ENCODE data around the gene ZNF234.
"Not testable (repeated sequence)": the region's sequence is repeated elsewhere in the genome, so short reads cannot be mapped to it uniquely, and the experiment has no call there.

The ZNF234 gene

GRCh38 chr19:44141191-44142058, at the start of gene ZNF234:
TSS of gene ZNF234 (plus strand) at chr19:44141554. CDS start at chr19:44144633, 3,079 bp downstream.
- peak; percentile 46 for DNase-seq (ENCODE audit: low read depth)

- DNase-seq (ENCODE audit: low read depth), result no peak
Measured at GRCh38 chr19:44092108-44092507, 49.2 kb upstream of the ZNF234 start.

- DNase-seq (ENCODE audit: low read depth), result peak; percentile 72
Measured at GRCh38 chr19:44093931-44094765, 47.2 kb upstream of the ZNF234 start, which contains the start of gene ZNF224. TSS of gene ZNF224 (plus strand) at chr19:44094361. CDS start at chr19:44097874, 3,513 bp downstream.

GRCh38 chr19:44107751-44108150, 33.6 kb upstream of the ZNF234 start:
- DNase-seq (ENCODE audit: low read depth), result no peak

GRCh38 chr19:44109458-44109857, 31.9 kb upstream of the ZNF234 start:
- DNase-seq (ENCODE audit: low read depth), result no peak

GRCh38 chr19:44111910-44112463, 29.4 kb upstream of the ZNF234 start:
- DNase-seq (ENCODE audit: low read depth), result peak; percentile 70

- no peak for DNase-seq (ENCODE audit: low read depth)
Measured at GRCh38 chr19:44112802-44113137, 28.6 kb upstream of the ZNF234 start.

GRCh38 chr19:44113138-44113783, 28.1 kb upstream of the ZNF234 start, which contains the start of gene ZNF225:
TSS of gene ZNF225 (plus strand) at chr19:44113399. CDS start at chr19:44115828, 2,429 bp downstream.
- peak; percentile 97 for DNase-seq (ENCODE audit: low read depth)

GRCh38 chr19:44113784-44114390, 27.5 kb upstream of the ZNF234 start:
- no peak for DNase-seq (ENCODE audit: low read depth)

GRCh38 chr19:44121162-44121561, 20.2 kb upstream of the ZNF234 start:
- not testable (repeated sequence) for DNase-seq (ENCODE audit: low read depth)

- DNase-seq (ENCODE audit: low read depth), result no peak
Measured at GRCh38 chr19:44131955-44132354, 9.4 kb upstream of the ZNF234 start.

GRCh38 chr19:44142059-44142433, 692 bp downstream of the ZNF234 start:
- DNase-seq (ENCODE audit: low read depth), result no peak

- DNase-seq (ENCODE audit: low read depth), result no peak
Measured at GRCh38 chr19:44149776-44150175, 8.4 kb downstream of the ZNF234 start.

GRCh38 chr19:44151491-44151890, 10.1 kb downstream of the ZNF234 start:
- DNase-seq (ENCODE audit: low read depth), result no peak

GRCh38 chr19:44156475-44156874, 15.1 kb downstream of the ZNF234 start:
- DNase-seq (ENCODE audit: low read depth), result no peak

GRCh38 chr19:44163789-44164188, 22.4 kb downstream of the ZNF234 start:
- no peak for DNase-seq (ENCODE audit: low read depth)

- no peak for DNase-seq (ENCODE audit: low read depth)
Measured at GRCh38 chr19:44164327-44164672, 22.9 kb downstream of the ZNF234 start.

- peak; percentile 98 for DNase-seq (ENCODE audit: low read depth)
Measured at GRCh38 chr19:44164673-44165512, 23.5 kb downstream of the ZNF234 start, which contains the start of gene ZNF226. TSS of gene ZNF226 (plus strand) at chr19:44165100. CDS start at chr19:44170081, 4,981 bp downstream.

- not testable (repeated sequence) for DNase-seq (ENCODE audit: low read depth)
Measured at GRCh38 chr19:44170660-44171059, 29.3 kb downstream of the ZNF234 start.

GRCh38 chr19:44176590-44176989, 35.2 kb downstream of the ZNF234 start:
- no peak for DNase-seq (ENCODE audit: low read depth)

GRCh38 chr19:44180968-44181367, 39.6 kb downstream of the ZNF234 start:
- DNase-seq (ENCODE audit: low read depth), result no peak
